GM12878 (cell line): Measurements from ENCODE around the gene ZSWIM9. TPM values are rescaled to one million over a fixed set of nuclear protein-coding genes. Genes with fewer than 3 reads are reported as not detected.

Source experiments
- ATAC-seq: fragments of 200-7000 bp; cut with Tn5 transposase; 3 replicates; pipeline ENCODE4 v1.9.1; 2020; ENCODE audit warnings: mild to moderate bottlenecking, moderate library complexity
- BruUV-seq: library from RNA; stranded (reverse); fragments of 400-500 nt; replicated peaks from 2 replicates; lab custom pipeline; 2021; lab: Mats Ljungman, UMichigan
- CTCF ChIA-PET: fragments of 300-600 bp; sonication (Branson Sonifier 250); formaldehyde crosslinking; extraction: SDS; loops from one replicate; lab custom pipeline; 2021; ENCODE audit warnings: inconsistent platforms; lab: Yijun Ruan, JAX
- POLR2A ChIA-PET: fragments of 350-600 bp; formaldehyde crosslinking; extraction: SDS; loops from one replicate; lab custom pipeline; 2021; ENCODE audit warnings: inconsistent platforms; lab: Charles Lee
- RAD21 ChIA-PET: fragments of 300-600 bp; sonication (Branson Sonifier 250); formaldehyde crosslinking; loops from one replicate; lab custom pipeline; 2023; ENCODE audit warnings: antibody characterized with exemption; ENCODE audit not compliant: unreplicated experiment; lab: Charles Lee
- SMC1A ChIA-PET: fragments of 300-600 bp; sonication (Branson Sonifier 250); formaldehyde crosslinking; loops from one replicate; lab custom pipeline; 2023; ENCODE audit not compliant: unreplicated experiment, uncharacterized antibody; lab: Charles Lee
- DNase-seq: peaks from one replicate; pipeline ENCODE4 v3.0.0-alpha.2; 2011; ENCODE audit warnings: low read depth, low spot score
- FAIRE-seq: peaks from 3 replicates; lab custom pipeline; 2011; peaks lifted over from hg19 to GRCh38; lab: Jason Lieb, UNC
- H2AFZ ChIP-seq: 2 replicates; pipeline ENCODE4 v1.6.0; 2011; ENCODE audit warnings: low read depth, low read length, control low read depth; ENCODE audit not compliant: control insufficient read depth
- H3K27ac ChIP-seq: 2 replicates; pipeline ENCODE4 v1.5.1; 2011; ENCODE audit warnings: control low read depth; ENCODE audit not compliant: control insufficient read depth, insufficient read depth
- H3K27me3 ChIP-seq, 2 experiments: replicated peaks in 1 of 2; 2 replicates each; pipeline versions ENCODE4 v1.6.0 to v1.6.1; 2011; ENCODE audit warnings: low read length in 1 of 2; ENCODE audit not compliant: control insufficient read depth in 2 of 2, insufficient read depth in 2 of 2
- H3K36me3 ChIP-seq, 2 experiments: 2 replicates each; pipeline ENCODE4 v1.5.1; 2011; ENCODE audit warnings: low read length in 1 of 2; ENCODE audit not compliant: control insufficient read depth in 2 of 2, insufficient read depth in 2 of 2
- H3K4me1 ChIP-seq: 2 replicates; pipeline ENCODE4 v1.6.1; 2011; ENCODE audit warnings: mild to moderate bottlenecking, low read length, moderate library complexity, mixed read lengths; ENCODE audit not compliant: control insufficient read depth, insufficient read depth
- H3K4me2 ChIP-seq: 2 replicates; pipeline ENCODE4 v1.6.0; 2011; ENCODE audit warnings: control low read depth; ENCODE audit not compliant: control insufficient read depth, insufficient read depth
- H3K4me3 ChIP-seq: fragments of 200-600 bp; sonication (generic); 2 replicates; pipeline ENCODE4 v1.5.1; 2016
- H3K79me2 ChIP-seq: 2 replicates; pipeline ENCODE4 v1.6.0; 2011; ENCODE audit warnings: low read length; ENCODE audit not compliant: control insufficient read depth, insufficient read depth
- H3K9ac ChIP-seq: 2 replicates; pipeline ENCODE4 v1.8.0; 2011; ENCODE audit warnings: low read length, control low read depth, mixed read lengths; ENCODE audit not compliant: control insufficient read depth, insufficient read depth
- H3K9me3 ChIP-seq: replicated peaks from 3 replicates; pipeline ENCODE4 v1.5.1; 2011; ENCODE audit warnings: mild to moderate bottlenecking, low read length; ENCODE audit not compliant: control insufficient read depth, insufficient read depth
- H4K20me1 ChIP-seq: 2 replicates; pipeline ENCODE4 v1.6.0; 2011; ENCODE audit not compliant: control insufficient read depth, insufficient read depth
- BCL11A ChIP-seq: IDR thresholded peaks from 2 replicates; pipeline ENCODE4 v1.6.1; 2011; ENCODE audit warnings: low read depth, low read length
- DPF2 ChIP-seq: fragments of 450-650 bp; IDR thresholded peaks from 2 replicates; pipeline ENCODE4 v1.6.1; 2017; ENCODE audit warnings: mild to moderate bottlenecking
- EGR1 ChIP-seq, 2 experiments: IDR thresholded peaks; 1 replicate in 1 of 2; 2 replicates in 1 of 2; pipeline ENCODE4 v1.6.1; 2011 to 2012; ENCODE audit warnings: low read depth in 2 of 2, low read length in 2 of 2, borderline replicate concordance in 1 of 2, mild to moderate bottlenecking in 1 of 2, moderate library complexity in 1 of 2
- EP300 ChIP-seq, 2 experiments: fragments of 150-350 bp in 1 of 2; IDR thresholded peaks; 2 replicates each; pipeline ENCODE4 v1.6.1; 2011 to 2012; ENCODE audit warnings: low read depth in 2 of 2, low read length in 2 of 2, borderline replicate concordance in 1 of 2, improper control_type of control experiment in 1 of 2, inconsistent platforms in 1 of 2; ENCODE audit not compliant: control insufficient read depth in 1 of 2
- FOXM1 ChIP-seq: IDR thresholded peaks from 2 replicates; pipeline ENCODE4 v1.6.1; 2012; ENCODE audit warnings: low read depth, mild to moderate bottlenecking, inconsistent platforms, low read length, moderate library complexity
- GABPA ChIP-seq: IDR thresholded peaks from 2 replicates; pipeline ENCODE4 v1.6.1; 2014; ENCODE audit warnings: antibody characterized with exemption, low read depth, mild to moderate bottlenecking, inconsistent platforms
- HDAC2 ChIP-seq: fragments of 200-600 bp; sonication (generic); IDR thresholded peaks from 2 replicates; pipeline ENCODE4 v1.6.1; 2017
- MTA3 ChIP-seq: IDR thresholded peaks from 2 replicates; pipeline ENCODE4 v1.6.1; 2012; ENCODE audit warnings: low read length, inconsistent platforms, borderline replicate concordance
- NBN ChIP-seq: fragments of 450-650 bp; IDR thresholded peaks from 2 replicates; pipeline ENCODE4 v1.6.1; 2016
- NR2C2 ChIP-seq: IDR thresholded peaks from 2 replicates; pipeline ENCODE4 v1.6.1; 2011; ENCODE audit warnings: borderline replicate concordance, low read depth; ENCODE audit not compliant: control insufficient read depth, insufficient read length
- PAX8 ChIP-seq: fragments of 450-650 bp; IDR thresholded peaks from 2 replicates; pipeline ENCODE4 v1.6.1; 2017; ENCODE audit warnings: mild to moderate bottlenecking, moderate library complexity
- RBBP5 ChIP-seq: fragments of 200-600 bp; sonication (generic); conservative IDR thresholded peaks from 2 replicates; pipeline ENCODE4 v1.6.1; 2016
- REST ChIP-seq: IDR thresholded peaks from 2 replicates; pipeline ENCODE4 v1.6.1; 2012; ENCODE audit warnings: mild to moderate bottlenecking, low read depth, low read length
- RFX5 ChIP-seq: IDR thresholded peaks from 2 replicates; pipeline ENCODE4 v1.6.1; 2011; ENCODE audit warnings: low read depth, low read length, improper control_type of control experiment
- SIX5 ChIP-seq: IDR thresholded peaks from 2 replicates; pipeline ENCODE4 v1.6.1; 2011; ENCODE audit warnings: mild to moderate bottlenecking, low read depth, low read length, moderate library complexity; ENCODE audit not compliant: severe bottlenecking
- SMAD5 ChIP-seq: IDR thresholded peaks from 2 replicates; pipeline ENCODE4 v1.6.1; 2016; ENCODE audit warnings: antibody characterized with exemption, low read depth
- SREBF1 ChIP-seq: IDR thresholded peaks from 2 replicates; pipeline ENCODE4 v1.6.1; 2012; ENCODE audit warnings: mild to moderate bottlenecking, low read length
- SUZ12 ChIP-seq: fragments of 200-600 bp; sonication (generic); IDR thresholded peaks from one replicate; pipeline ENCODE4 v1.6.1; 2018; ENCODE audit warnings: antibody characterized with exemption, mild to moderate bottlenecking; ENCODE audit not compliant: unreplicated experiment
- ZBTB33 ChIP-seq: fragments of 450-650 bp; IDR thresholded peaks from 2 replicates; pipeline ENCODE4 v1.6.1; 2017; ENCODE audit warnings: mild to moderate bottlenecking
- ZSCAN29 ChIP-seq: fragments of 450-650 bp; IDR thresholded peaks from 2 replicates; pipeline ENCODE4 v1.6.1; 2017; ENCODE audit warnings: mild to moderate bottlenecking, moderate library complexity
- WGBS: methylation state at CpG from one replicate; pipeline ENCODE4 v1.1.6; 2016; ENCODE audit warnings: low lambda C conversion rate; ENCODE audit not compliant: insufficient replicate concordance, insufficient coverage; ENCODE audit errors: missing lambda C conversion rate; 5-methylcytosine and 5-hydroxymethylcytosine counted together
- in situ Hi-C: fragments of 300-500 bp; cut with MboI; formaldehyde crosslinking; loops from 9 replicates; pipeline ENCODE4 v1.14.3; 2018; ENCODE audit warnings: mixed read lengths
- intact Hi-C: fragments of 100-400 bp; cut with micrococcal nuclease; formaldehyde crosslinking; loops from one replicate; pipeline ENCODE4 v1.14.2; 2022; ENCODE audit not compliant: unreplicated experiment
- polyA plus RNA-seq, 11 experiments: library from polyadenylated mRNA; depleted of rRNA in 4 of 11; unstranded in 6 of 11; stranded (reverse) in 5 of 11; fragments of >200 nt; fragmentation: Nextera tagmentation in 4 of 11; fragmentation: Illumina TruSeq in 1 of 11; extraction: Ambion mirVana in 4 of 11; extraction: Trizol in 1 of 11; gene quantifications; 1 replicate in 1 of 11; 2 replicates in 10 of 11; pipeline versions ENCODE4 v1.2.1 to v1.2.3, GENCODE V29; 2011 to 2016; ENCODE audit warnings: inconsistent platforms in 2 of 11, missing spikeins in 2 of 11, low read depth in 1 of 11
- total RNA-seq, 4 experiments: library from RNA; depleted of rRNA in 3 of 4; stranded (reverse); fragments of >200 nt in 3 of 4; fragmentation: Illumina TruSeq in 1 of 4; extraction: Trizol in 1 of 4; gene quantifications; 2 replicates each; pipeline versions ENCODE4 v1.2.1 to v1.2.3, GENCODE V29; 2013 to 2021

Gene ZSWIM9
- total and polyA plus RNA-seq, 10 of the 15 experiments (the other 5 are each of a cell fraction or from before 2014, with no cell fraction given), result 0.29 to 6.2 (median 1.4) TPM; not detected in 1

- Histone ChIP-seq H3K36me3 (no peaks in the 10 kb centered on the region), H3K9me3 (no peaks in the 10 kb centered on the region), H3K79me2 (no peaks in the 10 kb centered on the region), H4K20me1 (no peaks in the 10 kb centered on the region), H3K27me3 (no peaks in the 10 kb centered on the region), H3K4me3 (no peak overlapping the region), H3K4me1 (no peaks in the 10 kb centered on the region), H3K9ac (no peak overlapping the region), H3K27ac (no peak overlapping the region), H3K4me2 (no peak overlapping the region), H2AFZ (no peak overlapping the region)
- POLR2A ChIA-PET, result no interaction called here
- intact Hi-C loops (no loop called here), in situ Hi-C loops (no loop called here)
- ATAC-seq (no peak), FAIRE-seq (no peak), DNase-seq (no peak)
- CTCF ChIA-PET, result no interaction called here
- SMC1A ChIA-PET, result no interaction called here
- 87% methylated on average over 23 of the region's 23 CpGs for WGBS
- RAD21 ChIA-PET, result no interaction called here
- TF ChIP-seq HDAC2, result no peak
- no peak for TF ChIP-seq NBN
- TF ChIP-seq SUZ12, result no peak
- TF ChIP-seq GABPA, result no peak
- TF ChIP-seq RBBP5, result no peak
- TF ChIP-seq REST, result no peak
- no peak for TF ChIP-seq SREBF1
- TF ChIP-seq DPF2, result no peak
- no peak for TF ChIP-seq ZSCAN29
- no peak for TF ChIP-seq EP300 (IDR thresholded peaks at IDR 0.05; ENCODE audit: borderline replicate concordance in 1 of 2, control insufficient read depth in 1 of 2, low read depth in 2 of 2, low read length in 2 of 2)
- no peak for TF ChIP-seq SMAD5
- no peak for TF ChIP-seq FOXM1
- no peak for TF ChIP-seq BCL11A
- TF ChIP-seq RFX5, result no peak
- TF ChIP-seq EGR1 (IDR thresholded peaks at IDR 0.05; ENCODE audit: borderline replicate concordance in 1 of 2, low read depth in 2 of 2, low read length in 2 of 2), result no peak
- TF ChIP-seq NR2C2, result no peak
- TF ChIP-seq ZBTB33, result no peak
- no peak for TF ChIP-seq MTA3
- TF ChIP-seq SIX5, result no peak
- TF ChIP-seq PAX8, result no peak
- BruUV-seq, result TSS peak; percentile 78
These were observed 25.9 kb downstream of the ZSWIM9 start for GRCh38 chr19:48196321-48196763.
